Measurements from ENCODE around the gene ZBTB44. TPM values are rescaled to one million over a fixed set of nuclear protein-coding genes. Genes with fewer than 3 reads are reported as not detected.

ZBTB44 gene, protein sequence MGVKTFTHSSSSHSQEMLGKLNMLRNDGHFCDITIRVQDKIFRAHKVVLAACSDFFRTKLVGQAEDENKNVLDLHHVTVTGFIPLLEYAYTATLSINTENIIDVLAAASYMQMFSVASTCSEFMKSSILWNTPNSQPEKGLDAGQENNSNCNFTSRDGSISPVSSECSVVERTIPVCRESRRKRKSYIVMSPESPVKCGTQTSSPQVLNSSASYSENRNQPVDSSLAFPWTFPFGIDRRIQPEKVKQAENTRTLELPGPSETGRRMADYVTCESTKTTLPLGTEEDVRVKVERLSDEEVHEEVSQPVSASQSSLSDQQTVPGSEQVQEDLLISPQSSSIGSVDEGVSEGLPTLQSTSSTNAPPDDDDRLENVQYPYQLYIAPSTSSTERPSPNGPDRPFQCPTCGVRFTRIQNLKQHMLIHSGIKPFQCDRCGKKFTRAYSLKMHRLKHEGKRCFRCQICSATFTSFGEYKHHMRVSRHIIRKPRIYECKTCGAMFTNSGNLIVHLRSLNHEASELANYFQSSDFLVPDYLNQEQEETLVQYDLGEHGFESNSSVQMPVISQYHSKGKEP
- 5.3 to 8.1 TPM (median 7.5 TPM) in 5 replicates for total RNA-seq (2022; extraction: Qiagen RNA extraction)

GRCh38 chr11:130314750-130315285, at the start of gene ZBTB44:
Gene ZBTB44 (minus strand): TSS chr11:130314917. CDS start chr11:130261873, 53,044 bp downstream.

Other genes starting within 250 kb of the ZBTB44 start
- gene APLP2, start 245.0 kb downstream of the ZBTB44 start, total RNA-seq (2022; extraction: Qiagen RNA extraction) = 160 to 184 TPM (median 178 TPM) in 5 replicates
- gene ST14, start 155.1 kb downstream of the ZBTB44 start, total RNA-seq (2022; extraction: Qiagen RNA extraction) = 0.06 to 0.26 TPM (median 0.09 TPM) in 5 replicates
- gene ADAMTS8, start 113.7 kb upstream of the ZBTB44 start, total RNA-seq (2022; extraction: Qiagen RNA extraction) = 1.1 to 2.3 TPM (median 1.9 TPM) in 5 replicates
- gene ADAMTS15, start 133.7 kb upstream of the ZBTB44 start, total RNA-seq (2022; extraction: Qiagen RNA extraction) = 4.7 to 8.3 TPM (median 6.8 TPM) in 5 replicates

Data from A549 treated with dexamethasone at 1 μM for 4 hours (cell line).